Dermis blood vessel endothelial cell (primary cell): Measurements from ENCODE around the gene SEH1L. TPM values are rescaled to one million over a fixed set of nuclear protein-coding genes. Genes with fewer than 3 reads are reported as not detected.
"Not testable (repeated sequence)": the region's sequence is repeated elsewhere in the genome, so short reads cannot be mapped to it uniquely, and the experiment has no call there.

ENCODE experiments used
- DNase-seq: peaks from one replicate; pipeline ENCODE4 v3.0.0; 2010
- total RNA-seq: library from RNA; depleted of rRNA; stranded (reverse); fragments of >200 nt; gene quantifications from 2 replicates; pipeline ENCODE4 v1.2.3, GENCODE V29; 2014

Gene SEH1L
- total RNA-seq, 1 donor from 2014 or later, result 63.0 TPM

- DNase-seq, result no peak
These were observed 49.0 kb downstream of the SEH1L start for GRCh38 chr18:12996661-12997292.

- DNase-seq, result not testable (repeated sequence)
These were observed 49.5 kb downstream of the SEH1L start for GRCh38 chr18:12997330-12997729.

GRCh38 chr18:12998332-12999060, 50.7 kb downstream of the SEH1L start:
- no peak for DNase-seq

GRCh38 chr18:13003466-13003896, 55.7 kb downstream of the SEH1L start:
- peak; percentile 88 for DNase-seq

GRCh38 chr18:13004396-13004795, 56.6 kb downstream of the SEH1L start:
- DNase-seq, result no peak

- DNase-seq, result no peak
These were observed 57.5 kb downstream of the SEH1L start for GRCh38 chr18:13005289-13005688.

- no peak for DNase-seq
These were observed 58.9 kb downstream of the SEH1L start for GRCh38 chr18:13006531-13007247.

GRCh38 chr18:13007248-13007560, 59.4 kb downstream of the SEH1L start:
- DNase-seq, result no peak

GRCh38 chr18:13011719-13012118, 63.9 kb downstream of the SEH1L start:
- no peak for DNase-seq

GRCh38 chr18:13014232-13014631, 66.4 kb downstream of the SEH1L start:
- DNase-seq, result no peak

- DNase-seq, result no peak
These were observed 67.0 kb downstream of the SEH1L start for GRCh38 chr18:13014818-13015217.

- no peak for DNase-seq
These were observed 69.5 kb downstream of the SEH1L start for GRCh38 chr18:13017247-13017875.

GRCh38 chr18:13018374-13018773, 70.6 kb downstream of the SEH1L start:
- DNase-seq, result no peak

- peak; percentile 61 for DNase-seq
These were observed 71.5 kb downstream of the SEH1L start for GRCh38 chr18:13019301-13019700.

- no peak for DNase-seq
These were observed 74.8 kb downstream of the SEH1L start for GRCh38 chr18:13022644-13023043.

- no peak for DNase-seq
These were observed 77.4 kb downstream of the SEH1L start for GRCh38 chr18:13025233-13025632.

GRCh38 chr18:13026583-13027270, 78.9 kb downstream of the SEH1L start:
- DNase-seq, result peak; percentile 40

GRCh38 chr18:13028869-13029268, 81.1 kb downstream of the SEH1L start:
- DNase-seq, result no peak

- DNase-seq, result no peak
These were observed 84.4 kb downstream of the SEH1L start for GRCh38 chr18:13032173-13032572.

GRCh38 chr18:13035249-13035914, 87.6 kb downstream of the SEH1L start:
- DNase-seq, result no peak

- DNase-seq, result no peak
These were observed 89.0 kb downstream of the SEH1L start for GRCh38 chr18:13036622-13037320.
